ENCODE results near the gene LILRA1.

Gene LILRA1

GRCh38 chr19:54644056-54644455 lies 50.6 kb downstream of the LILRA1 start:
- POLR2A ChIA-PET (ENCODE audit: low non-redundant PET): no interaction called here
- CTCF ChIA-PET: no interaction called here
- TF ChIP-seq CTCF (conservative IDR thresholded peaks at IDR 0.05; ENCODE audit: low read depth): no peak
- no peak overlapping the region for H3K27ac ChIP-seq
- no peak for DNase-seq (ENCODE audit: low spot score)

DNA sequence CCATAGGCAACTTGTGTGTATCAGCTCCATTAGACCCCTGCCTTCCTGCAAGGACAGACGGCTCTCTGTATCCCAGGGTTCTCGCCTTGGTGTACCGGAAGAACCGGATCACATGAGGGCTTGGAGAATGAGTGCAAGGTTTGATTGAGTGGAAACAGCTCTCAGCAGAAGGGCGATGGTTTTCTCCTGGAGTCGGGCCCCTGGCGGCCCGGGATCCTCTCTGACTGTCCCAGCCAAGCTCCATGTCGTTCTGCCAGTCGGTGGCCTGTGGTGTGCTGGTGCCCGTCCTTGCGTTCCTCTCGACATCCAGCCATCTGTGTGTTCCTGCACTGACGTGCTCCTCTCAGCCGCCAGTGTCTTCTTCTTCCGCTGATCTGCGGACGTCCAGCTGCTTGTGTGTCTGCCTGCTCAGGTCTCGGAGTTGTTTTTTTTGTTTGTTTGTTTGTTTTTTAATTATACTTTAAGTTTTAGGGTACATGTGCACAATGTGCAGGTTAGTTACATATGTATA lies 53.0 kb downstream of the LILRA1 start:
- no peak for TF ChIP-seq CTCF (conservative IDR thresholded peaks at IDR 0.05; ENCODE audit: low read depth)
- no peak for DNase-seq (ENCODE audit: low spot score)
- CTCF ChIA-PET: no interaction called here
- no peak overlapping the region for H3K27ac ChIP-seq
- POLR2A ChIA-PET (ENCODE audit: low non-redundant PET): no interaction called here

DNA sequence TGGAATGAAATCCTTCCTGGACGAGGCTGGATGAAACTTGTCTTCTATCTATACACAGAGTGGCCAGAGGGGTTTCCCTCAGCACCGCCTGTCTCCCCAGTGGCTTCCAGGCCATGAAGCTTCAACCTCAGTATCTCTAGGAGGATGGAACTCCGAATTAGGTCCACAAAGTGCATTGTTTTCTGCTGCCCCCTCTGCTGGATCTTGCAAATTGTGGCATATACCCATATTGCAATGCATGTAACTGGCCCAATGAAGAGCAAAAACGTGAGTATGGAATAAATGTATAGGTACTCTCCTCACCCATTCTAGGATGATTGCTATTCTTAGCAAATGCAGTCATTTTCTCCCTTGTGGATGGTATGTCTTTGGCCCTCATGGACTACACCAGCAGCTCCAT lies 54.7 kb downstream of the LILRA1 start:
- TF ChIP-seq CTCF (conservative IDR thresholded peaks at IDR 0.05; ENCODE audit: low read depth): no peak
- no peak for DNase-seq (ENCODE audit: low spot score)
- POLR2A ChIA-PET (ENCODE audit: low non-redundant PET): no interaction called here
- CTCF ChIA-PET: no interaction called here
- no peak overlapping the region for H3K27ac ChIP-seq

DNA sequence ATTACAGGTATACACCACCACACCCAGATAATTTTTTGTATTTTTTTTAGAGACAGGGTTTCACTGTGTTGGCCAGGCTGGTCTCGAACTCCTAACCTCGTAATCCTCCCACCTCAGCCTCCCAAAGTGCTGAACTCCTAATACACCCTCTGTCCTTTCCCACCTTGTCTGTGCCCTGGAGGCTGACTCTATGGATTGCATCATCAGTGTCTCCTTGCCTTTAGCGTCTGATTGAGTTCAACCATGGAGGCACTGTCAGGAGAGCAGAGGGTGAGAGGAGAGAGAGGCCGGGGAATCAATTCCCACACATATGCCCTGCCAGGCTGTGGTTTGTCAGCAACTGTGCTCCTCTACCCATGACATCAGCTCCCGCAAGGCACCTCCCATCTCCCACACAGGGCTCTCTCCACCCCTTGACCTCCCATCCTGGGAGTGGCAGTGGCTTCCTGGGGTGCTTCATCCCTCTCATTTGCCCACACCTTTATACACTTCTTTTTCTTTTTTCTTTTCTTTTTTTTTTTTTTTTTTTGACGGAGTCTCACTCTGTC lies 56.8 kb downstream of the LILRA1 start:
- ChIA-PET POLR2A (ENCODE audit: low non-redundant PET) (no interaction called here), CTCF (interaction anchor here (0.6 kb wide), 1 partner anchor 212 kb away, joined by 3 read pairs; no protein-coding TSS in a partner anchor)
- no peak for TF ChIP-seq CTCF (conservative IDR thresholded peaks at IDR 0.05; ENCODE audit: low read depth)
- H3K27ac ChIP-seq: no peak overlapping the region
- DNase-seq (ENCODE audit: low spot score): no peak

Measured in RWPE1 (cell line).